ENCODE data around the gene MRPS27. TPM values are rescaled to one million over a fixed set of nuclear protein-coding genes. Genes with fewer than 3 reads are reported as not detected.

Gene MRPS27
- total and polyA plus RNA-seq, 9 of the 15 experiments (the other 6 are each of a cell fraction or from before 2014, with no cell fraction given), result 73.6 to 144 (median 106) TPM

- TF ChIP-seq, protein P1, sequence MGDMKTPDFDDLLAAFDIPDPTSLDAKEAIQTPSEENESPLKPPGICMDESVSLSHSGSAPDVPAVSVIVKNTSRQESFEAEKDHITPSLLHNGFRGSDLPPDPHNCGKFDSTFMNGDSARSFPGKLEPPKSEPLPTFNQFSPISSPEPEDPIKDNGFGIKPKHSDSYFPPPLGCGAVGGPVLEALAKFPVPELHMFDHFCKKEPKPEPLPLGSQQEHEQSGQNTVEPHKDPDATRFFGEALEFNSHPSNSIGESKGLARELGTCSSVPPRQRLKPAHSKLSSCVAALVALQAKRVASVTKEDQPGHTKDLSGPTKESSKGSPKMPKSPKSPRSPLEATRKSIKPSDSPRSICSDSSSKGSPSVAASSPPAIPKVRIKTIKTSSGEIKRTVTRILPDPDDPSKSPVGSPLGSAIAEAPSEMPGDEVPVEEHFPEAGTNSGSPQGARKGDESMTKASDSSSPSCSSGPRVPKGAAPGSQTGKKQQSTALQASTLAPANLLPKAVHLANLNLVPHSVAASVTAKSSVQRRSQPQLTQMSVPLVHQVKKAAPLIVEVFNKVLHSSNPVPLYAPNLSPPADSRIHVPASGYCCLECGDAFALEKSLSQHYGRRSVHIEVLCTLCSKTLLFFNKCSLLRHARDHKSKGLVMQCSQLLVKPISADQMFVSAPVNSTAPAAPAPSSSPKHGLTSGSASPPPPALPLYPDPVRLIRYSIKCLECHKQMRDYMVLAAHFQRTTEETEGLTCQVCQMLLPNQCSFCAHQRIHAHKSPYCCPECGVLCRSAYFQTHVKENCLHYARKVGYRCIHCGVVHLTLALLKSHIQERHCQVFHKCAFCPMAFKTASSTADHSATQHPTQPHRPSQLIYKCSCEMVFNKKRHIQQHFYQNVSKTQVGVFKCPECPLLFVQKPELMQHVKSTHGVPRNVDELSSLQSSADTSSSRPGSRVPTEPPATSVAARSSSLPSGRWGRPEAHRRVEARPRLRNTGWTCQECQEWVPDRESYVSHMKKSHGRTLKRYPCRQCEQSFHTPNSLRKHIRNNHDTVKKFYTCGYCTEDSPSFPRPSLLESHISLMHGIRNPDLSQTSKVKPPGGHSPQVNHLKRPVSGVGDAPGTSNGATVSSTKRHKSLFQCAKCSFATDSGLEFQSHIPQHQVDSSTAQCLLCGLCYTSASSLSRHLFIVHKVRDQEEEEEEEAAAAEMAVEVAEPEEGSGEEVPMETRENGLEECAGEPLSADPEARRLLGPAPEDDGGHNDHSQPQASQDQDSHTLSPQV (IDR thresholded peaks at IDR 0.05), result no peak
- TF ChIP-seq NFIC (IDR thresholded peaks at IDR 0.05) (peak; percentile 63), ESRRB (CRISPR knock-in tag; IDR thresholded peaks at IDR 0.05; ENCODE audit: borderline replicate concordance) (no peak), FOS (IDR thresholded peaks at IDR 0.05; ENCODE audit: extremely low read depth, insufficient read length) (no peak), C11orf30 (IDR thresholded peaks at IDR 0.05; ENCODE audit: low read depth) (peak; percentile 70), GATA2 (CRISPR knock-in tag; IDR thresholded peaks at IDR 0.05) (no peak), NFE2L1 (tag; IDR thresholded peaks at IDR 0.05; ENCODE audit: borderline replicate concordance, low read depth) (peak; percentile 19; the same call in 1 of the 2 replicates), BACH1 (tag; IDR thresholded peaks at IDR 0.05) (peak; percentile 45; the same call in 1 of the 2 replicates), PML (IDR thresholded peaks at IDR 0.05; ENCODE audit: low read length) (no peak), LCOR (CRISPR knock-in tag; IDR thresholded peaks at IDR 0.05) (no peak), ZNF263 (CRISPR knock-in tag; IDR thresholded peaks at IDR 0.05; ENCODE audit: borderline replicate concordance) (no peak), CAMTA2 (CRISPR knock-in tag; conservative IDR thresholded peaks at IDR 0.05) (no peak), SREBF1 (IDR thresholded peaks at IDR 0.05; ENCODE audit: borderline replicate concordance, low read depth, low read length) (no peak), MAFG (tag; conservative IDR thresholded peaks at IDR 0.05) (peak; percentile 47), E2F3 (CRISPR knock-in tag; IDR thresholded peaks at IDR 0.05) (no peak), NFE2 (IDR thresholded peaks at IDR 0.05; ENCODE audit: low read depth) (peak; percentile 68), ZNF280A (IDR thresholded peaks at IDR 0.05; ENCODE audit: low read depth, partially characterized antibody) (no peak), ZNF76 (CRISPR knock-in tag; IDR thresholded peaks at IDR 0.05; ENCODE audit: borderline replicate concordance) (no peak), MAFF (IDR thresholded peaks at IDR 0.05; ENCODE audit: low read length) (peak; percentile 30; the same call in 1 of the 2 replicates), PTRF (tag; IDR thresholded peaks at IDR 0.05) (no peak), ZNF316 (IDR thresholded peaks at IDR 0.05) (peak; percentile 73), SIRT6 (IDR thresholded peaks at IDR 0.05; ENCODE audit: low read depth, low read length) (no peak), ARNT (IDR thresholded peaks at IDR 0.05) (no peak), COPS2 (conservative IDR thresholded peaks at IDR 0.05) (no peak), CTBP1 (IDR thresholded peaks at IDR 0.05; ENCODE audit: borderline replicate concordance) (no peak), KLF16 (IDR thresholded peaks at IDR 0.05) (no peak)
Observed at GRCh38 chr5:72293495-72294055, 26.5 kb downstream of the MRPS27 start (continued).
